ENCODE data around the gene OPA1.

Gene OPA1

DNA sequence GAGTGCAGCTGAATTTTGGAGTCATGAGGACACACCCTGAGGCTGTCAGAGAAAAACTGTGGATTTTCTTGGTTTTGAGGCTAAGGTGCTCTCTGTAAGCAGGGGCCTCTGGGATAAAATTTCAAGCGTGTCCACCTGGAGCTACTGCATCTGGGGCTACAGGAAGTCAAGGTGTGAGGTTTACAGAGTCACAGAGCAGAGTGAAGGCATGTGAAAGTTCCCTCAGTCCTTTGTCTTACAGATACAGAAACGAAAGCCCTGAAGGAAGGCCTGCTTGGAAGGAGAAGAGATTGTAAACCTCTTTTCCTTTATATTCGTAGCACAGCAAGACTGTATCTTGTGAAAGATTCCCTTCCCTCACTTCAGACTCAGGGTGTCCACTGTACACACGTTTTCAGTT is 138.6 kb downstream of the OPA1 start:
- TF ChIP-seq CTCF (conservative IDR thresholded peaks at IDR 0.05; ENCODE audit: low read depth, low read length), result no peak
- DNase-seq (ENCODE audit: low read depth), result no peak
- H3K4me3 ChIP-seq (ENCODE audit: low read depth, low read length), result no peak overlapping the region

DNA sequence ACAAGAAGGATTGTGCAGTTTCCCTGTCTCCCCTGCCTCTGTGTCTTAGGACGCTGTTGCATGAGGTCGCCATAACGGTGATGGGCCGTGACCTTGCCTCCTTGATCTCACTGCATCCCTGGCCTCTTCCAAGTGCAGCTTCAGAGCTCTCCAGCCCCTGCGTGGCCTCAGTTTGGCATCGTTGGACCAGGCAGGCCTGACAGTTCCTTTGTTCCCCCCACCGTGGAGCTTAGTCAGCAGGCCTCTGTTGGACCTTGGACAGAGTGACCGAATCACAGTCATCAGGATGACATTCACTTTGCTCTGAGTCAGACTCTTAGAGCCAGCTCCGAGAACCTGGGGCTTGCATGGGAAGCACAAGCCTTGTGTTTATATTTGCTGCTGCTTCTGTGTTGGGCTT is 139.4 kb downstream of the OPA1 start:
- no peak for TF ChIP-seq CTCF (conservative IDR thresholded peaks at IDR 0.05; ENCODE audit: low read depth, low read length)
- peak; percentile 36 for DNase-seq (ENCODE audit: low read depth)
- H3K4me3 ChIP-seq (ENCODE audit: low read depth, low read length), result no peak overlapping the region

DNA sequence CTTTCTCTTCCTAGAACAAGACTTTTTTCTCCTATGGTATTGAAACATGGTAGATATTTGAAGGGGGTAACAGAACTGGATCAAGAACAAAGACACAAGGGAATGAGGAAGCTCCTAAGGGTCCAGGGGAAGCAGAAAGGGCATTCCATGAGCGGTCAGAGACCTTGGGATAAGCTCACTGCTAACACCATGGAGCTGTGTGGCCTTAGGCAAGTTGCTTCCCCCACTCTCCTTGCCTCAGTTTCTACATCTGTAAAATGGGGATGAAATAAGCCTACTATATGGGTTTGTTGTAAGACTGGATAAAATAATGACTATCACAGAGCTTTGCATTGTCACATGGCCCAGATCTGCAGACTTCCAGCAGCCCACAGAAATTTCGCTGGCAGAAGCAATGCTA is 139.8 kb downstream of the OPA1 start:
- DNase-seq (ENCODE audit: low read depth), result no peak
- no peak overlapping the region for H3K4me3 ChIP-seq (ENCODE audit: low read depth, low read length)
- no peak for TF ChIP-seq CTCF (conservative IDR thresholded peaks at IDR 0.05; ENCODE audit: low read depth, low read length)

DNA sequence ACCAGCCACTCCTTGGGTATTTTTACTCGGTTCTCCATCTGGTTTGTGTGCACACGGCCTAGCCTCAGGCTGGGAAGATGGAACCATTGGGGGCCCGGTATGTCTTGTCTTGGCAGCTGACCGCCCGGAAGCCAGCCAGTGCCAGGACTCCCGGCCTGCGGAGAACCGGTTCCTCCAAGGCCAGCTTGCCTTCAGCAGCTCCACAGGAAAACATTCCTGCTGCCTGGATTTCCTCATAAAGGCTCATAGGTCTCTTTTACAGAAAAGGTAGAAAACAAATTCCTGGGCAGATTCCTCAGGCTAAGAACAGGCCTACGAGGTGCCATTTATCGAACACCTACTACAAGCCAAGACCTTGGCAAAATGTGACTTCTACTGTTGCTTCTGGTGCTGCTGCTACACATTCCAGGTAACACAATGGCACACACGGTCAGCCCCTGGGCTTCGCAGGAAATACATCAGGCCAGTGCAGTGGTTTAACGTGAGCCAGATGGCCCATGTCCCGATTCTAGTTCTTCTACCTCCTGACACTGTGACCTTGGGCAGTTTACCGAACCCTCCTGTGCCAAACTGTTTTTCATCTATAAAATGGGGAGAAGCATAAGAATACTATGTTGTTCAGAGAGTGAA is 141.8 kb downstream of the OPA1 start:
- TF ChIP-seq CTCF (conservative IDR thresholded peaks at IDR 0.05; ENCODE audit: low read depth, low read length), result no peak
- no peak overlapping the region for H3K4me3 ChIP-seq (ENCODE audit: low read depth, low read length)
- no peak for DNase-seq (ENCODE audit: low read depth)

DNA sequence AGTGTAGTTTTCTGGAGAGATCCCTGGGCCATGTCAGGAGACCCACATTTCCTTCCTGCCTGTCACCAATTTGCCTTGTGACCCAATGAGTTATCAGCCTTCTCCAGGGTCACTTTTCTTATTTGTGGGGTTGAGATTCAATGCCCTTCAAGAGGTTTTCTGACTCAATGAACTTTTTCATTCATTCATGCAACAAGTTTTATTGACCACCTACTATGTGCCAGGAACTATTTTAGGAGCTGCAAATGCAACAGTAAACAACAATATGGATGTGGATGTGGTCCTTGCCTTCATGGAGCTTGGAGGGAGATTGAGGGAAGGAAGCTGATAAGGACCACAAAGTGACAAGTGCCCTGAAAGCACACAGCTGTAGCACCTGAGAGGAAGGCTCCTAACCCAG is 142.8 kb downstream of the OPA1 start:
- DNase-seq (ENCODE audit: low read depth), result no peak
- TF ChIP-seq CTCF (conservative IDR thresholded peaks at IDR 0.05; ENCODE audit: low read depth, low read length), result no peak
- H3K4me3 ChIP-seq (ENCODE audit: low read depth, low read length), result no peak overlapping the region

GRCh38 chr3:193736616-193737015 is 143.6 kb downstream of the OPA1 start:
- DNase-seq (ENCODE audit: low read depth), result no peak
- TF ChIP-seq CTCF (conservative IDR thresholded peaks at IDR 0.05; ENCODE audit: low read depth, low read length), result no peak
- H3K4me3 ChIP-seq (ENCODE audit: low read depth, low read length), result no peak overlapping the region

DNA sequence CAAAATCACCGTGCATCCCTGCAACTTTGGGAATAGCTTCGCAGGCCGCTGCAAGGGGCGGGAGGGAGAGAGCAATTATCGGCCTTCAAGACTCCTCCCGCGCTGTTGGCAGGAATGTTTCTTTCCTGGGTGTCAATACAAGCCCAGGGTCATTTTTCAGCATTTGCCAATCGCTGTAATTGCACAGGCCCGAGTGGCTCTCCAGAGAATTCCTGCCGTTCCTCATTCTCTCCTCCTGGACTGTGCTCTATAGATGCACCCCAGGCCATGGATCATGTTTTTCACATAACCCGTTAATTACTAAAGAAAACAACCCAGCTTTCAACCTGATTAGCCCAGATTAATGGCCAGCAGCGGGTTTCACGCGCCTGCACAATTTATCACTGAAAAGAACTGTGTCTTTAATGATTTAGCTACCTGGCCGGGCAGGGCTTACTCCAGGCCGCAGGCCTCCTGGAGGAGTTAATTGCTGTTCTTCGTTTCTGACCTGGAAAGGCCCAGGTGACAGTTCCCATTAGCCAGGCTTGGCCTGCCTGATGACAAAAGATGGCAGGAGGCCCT is 144.3 kb downstream of the OPA1 start:
- DNase-seq (ENCODE audit: low read depth), result no peak
- no peak for TF ChIP-seq CTCF (conservative IDR thresholded peaks at IDR 0.05; ENCODE audit: low read depth, low read length)
- no peak overlapping the region for H3K4me3 ChIP-seq (ENCODE audit: low read depth, low read length)

Data from choroid plexus epithelial cell (primary cell).